PC-3 (cell line): ENCODE results near the gene STAT4. TPM values are rescaled to one million over a fixed set of nuclear protein-coding genes. Genes with fewer than 3 reads are reported as not detected.

Experiments
- ATAC-seq: fragments of 200-7000 bp; cut with Tn5 transposase; 2 replicates; pipeline ENCODE4 v1.9.1; 2020; ENCODE audit warnings: mild to moderate bottlenecking, moderate library complexity
- BruUV-seq: library from RNA; stranded (reverse); fragments of 400-500 nt; replicated peaks from 2 replicates; lab custom pipeline; 2021; lab: Mats Ljungman, UMichigan
- CTCF ChIA-PET: fragments of 300-600 bp; sonication (Branson Sonifier 250); formaldehyde crosslinking; loops from one replicate; lab custom pipeline; 2022; ENCODE audit warnings: antibody characterized with exemption; lab: Charles Lee
- POLR2A ChIA-PET: fragments of 300-600 bp; sonication (Branson Sonifier 250); formaldehyde crosslinking; loops from one replicate; lab custom pipeline; 2022; ENCODE audit warnings: antibody characterized with exemption; ENCODE audit not compliant: unreplicated experiment; lab: Charles Lee
- DNase-seq: peaks from one replicate; pipeline ENCODE4 v3.0.0-alpha.2; 2015
- H2AFZ ChIP-seq: fragments of 300-600 bp; sonication (generic); 2 replicates; pipeline ENCODE4 v1.6.0; 2016; ENCODE audit warnings: antibody characterized with exemption, low read length
- H3F3A ChIP-seq: fragments of 300-600 bp; sonication (generic); one replicate; pipeline ENCODE4 v1.6.0; 2017; ENCODE audit warnings: antibody characterized with exemption, low read length, control low read depth, mild to moderate bottlenecking; ENCODE audit not compliant: unreplicated experiment
- H3K27ac ChIP-seq: fragments of 300-600 bp; sonication (generic); 2 replicates; pipeline ENCODE4 v1.5.1; 2016; ENCODE audit warnings: mild to moderate bottlenecking, low read length
- H3K27me3 ChIP-seq: fragments of 300-600 bp; sonication (generic); 2 replicates; pipeline ENCODE4 v1.6.1; 2016; ENCODE audit warnings: low read length, mixed read lengths
- H3K36me3 ChIP-seq: fragments of 300-600 bp; sonication (generic); 2 replicates; pipeline ENCODE4 v1.6.1; 2016; ENCODE audit warnings: low read depth, mixed run types, low read length, mixed read lengths
- H3K4me1 ChIP-seq: fragments of 300-600 bp; sonication (generic); 2 replicates; pipeline ENCODE4 v1.5.1; 2016; ENCODE audit warnings: low read length; ENCODE audit not compliant: insufficient read depth
- H3K4me2 ChIP-seq: fragments of 300-600 bp; sonication (generic); 2 replicates; pipeline ENCODE4 v1.6.0; 2016; ENCODE audit warnings: low read length
- H3K4me3 ChIP-seq: fragments of 300-600 bp; sonication (generic); 2 replicates; pipeline ENCODE4 v1.5.1; 2016; ENCODE audit warnings: mild to moderate bottlenecking, low read length, mixed read lengths
- H3K79me2 ChIP-seq: fragments of 300-600 bp; sonication (generic); 2 replicates; pipeline ENCODE4 v1.6.1; 2017; ENCODE audit warnings: low read length, mixed read lengths
- H3K9ac ChIP-seq: fragments of 300-600 bp; sonication (generic); 2 replicates; pipeline ENCODE4 v1.6.0; 2016; ENCODE audit warnings: mild to moderate bottlenecking, low read length
- H3K9me2 ChIP-seq: fragments of 300-600 bp; sonication (generic); replicated peaks from 2 replicates; pipeline ENCODE4 v1.6.1; 2016; ENCODE audit warnings: mixed run types, low read length, mixed read lengths
- H3K9me3 ChIP-seq: fragments of 300-600 bp; sonication (generic); 2 replicates; pipeline ENCODE4 v1.6.1; 2016; ENCODE audit warnings: low read length, mixed read lengths
- H4K20me1 ChIP-seq: fragments of 300-600 bp; sonication (generic); 2 replicates; pipeline ENCODE4 v1.6.1; 2016; ENCODE audit warnings: low read length, mixed read lengths
- EZH2 ChIP-seq: fragments of 300-600 bp; sonication (generic); IDR thresholded peaks from one replicate; pipeline ENCODE4 v1.6.1; 2017; ENCODE audit warnings: antibody characterized with exemption, mild to moderate bottlenecking, low read length; ENCODE audit not compliant: unreplicated experiment
- EZH2phosphoT487 ChIP-seq: fragments of 300-600 bp; sonication (generic); IDR thresholded peaks from 2 replicates; pipeline ENCODE4 v1.6.1; 2018; ENCODE audit warnings: mild to moderate bottlenecking, antibody characterized with exemption, low read length, borderline replicate concordance
- intact Hi-C: fragments of 100-400 bp; cut with micrococcal nuclease; formaldehyde crosslinking; loops from 2 replicates; pipeline ENCODE4 v1.9.0; 2023
- total RNA-seq: library from RNA; depleted of rRNA; stranded (reverse); fragments of >200 nt; gene quantifications from 2 replicates; pipeline ENCODE4 v1.2.3, GENCODE V29; 2014
- TF ChIP-seq, protein P1 (sequence below): fragments of 300-600 bp; sonication (generic); conservative IDR thresholded peaks from 2 replicates; pipeline ENCODE4 v1.5.1; 2017; ENCODE audit warnings: antibody characterized with exemption, low read depth, mild to moderate bottlenecking, low read length

STAT4 gene
- total RNA-seq, 1 experiment from 2014 or later = 1.6 TPM

DNA sequence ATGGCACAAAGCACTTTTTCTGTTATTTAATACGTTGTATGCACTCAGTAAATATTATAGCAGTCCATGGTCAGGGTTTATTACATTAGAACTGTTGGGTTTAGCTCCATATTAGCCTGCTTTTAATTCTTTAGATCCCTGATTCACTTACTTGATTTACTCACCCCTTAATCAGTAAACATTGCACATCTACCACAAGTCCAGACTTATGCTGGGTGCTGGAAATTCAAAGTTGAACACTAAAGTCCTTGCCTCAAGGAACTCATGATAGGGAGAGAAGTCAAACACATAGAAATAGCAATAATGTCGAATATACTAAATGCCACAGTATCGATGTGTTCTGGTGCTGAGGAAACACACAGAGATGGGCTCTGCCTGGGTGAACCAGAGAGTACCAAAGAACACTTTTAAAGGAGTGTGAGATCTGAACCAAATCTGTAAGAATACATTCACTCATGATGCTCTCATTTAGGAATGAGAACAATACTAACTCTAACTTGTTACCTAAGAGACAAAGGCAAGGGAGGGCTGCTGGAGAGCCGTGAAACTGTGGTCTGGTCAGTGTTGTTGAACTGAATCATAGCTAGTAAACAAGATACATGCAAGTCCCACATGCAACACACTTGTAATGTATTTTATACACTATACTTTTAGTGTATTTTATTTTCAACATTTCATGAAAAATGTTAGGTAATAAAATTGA is 4.9 kb downstream of the STAT4 start:
- POLR2A ChIA-PET = no interaction called here

DNA sequence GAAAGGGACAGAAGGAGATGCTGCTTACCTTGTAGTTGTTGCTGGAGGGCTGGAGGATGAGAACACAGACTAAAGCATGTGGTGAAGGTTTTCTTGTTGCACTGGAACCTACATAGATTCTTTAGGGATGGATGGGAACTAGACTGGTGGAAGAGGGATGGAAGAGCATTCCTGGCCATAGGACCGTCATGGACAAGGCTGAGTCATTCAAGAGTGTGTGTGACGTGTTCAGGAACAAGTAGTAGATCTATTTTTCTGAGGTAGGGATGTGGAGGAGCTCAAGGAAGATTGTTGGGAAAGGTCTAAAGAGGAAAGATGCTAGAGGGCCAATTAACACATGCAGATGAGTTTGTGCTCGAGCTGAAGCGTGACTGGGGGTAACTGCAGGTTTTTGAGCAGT is 6.6 kb downstream of the STAT4 start:
- Histone ChIP-seq H3K4me1 (no peaks in the 10 kb centered on the region), H3K36me3 (no peaks in the 10 kb centered on the region), H4K20me1 (no peaks in the 10 kb centered on the region), H2AFZ (no peak overlapping the region), H3K9ac (no peak overlapping the region), H3K27me3 (no peaks in the 10 kb centered on the region), H3K27ac (no peak overlapping the region), H3K4me2 (no peak overlapping the region), H3K4me3 (no peak overlapping the region), H3K9me2 (no peaks in the 10 kb centered on the region), H3K9me3 (no peaks in the 10 kb centered on the region), H3F3A (no peaks in the 10 kb centered on the region), H3K79me2 (no peaks in the 10 kb centered on the region)
- no peak for ATAC-seq
- ChIA-PET CTCF (no interaction called here), POLR2A (no interaction called here)
- TF ChIP-seq, protein P1, sequence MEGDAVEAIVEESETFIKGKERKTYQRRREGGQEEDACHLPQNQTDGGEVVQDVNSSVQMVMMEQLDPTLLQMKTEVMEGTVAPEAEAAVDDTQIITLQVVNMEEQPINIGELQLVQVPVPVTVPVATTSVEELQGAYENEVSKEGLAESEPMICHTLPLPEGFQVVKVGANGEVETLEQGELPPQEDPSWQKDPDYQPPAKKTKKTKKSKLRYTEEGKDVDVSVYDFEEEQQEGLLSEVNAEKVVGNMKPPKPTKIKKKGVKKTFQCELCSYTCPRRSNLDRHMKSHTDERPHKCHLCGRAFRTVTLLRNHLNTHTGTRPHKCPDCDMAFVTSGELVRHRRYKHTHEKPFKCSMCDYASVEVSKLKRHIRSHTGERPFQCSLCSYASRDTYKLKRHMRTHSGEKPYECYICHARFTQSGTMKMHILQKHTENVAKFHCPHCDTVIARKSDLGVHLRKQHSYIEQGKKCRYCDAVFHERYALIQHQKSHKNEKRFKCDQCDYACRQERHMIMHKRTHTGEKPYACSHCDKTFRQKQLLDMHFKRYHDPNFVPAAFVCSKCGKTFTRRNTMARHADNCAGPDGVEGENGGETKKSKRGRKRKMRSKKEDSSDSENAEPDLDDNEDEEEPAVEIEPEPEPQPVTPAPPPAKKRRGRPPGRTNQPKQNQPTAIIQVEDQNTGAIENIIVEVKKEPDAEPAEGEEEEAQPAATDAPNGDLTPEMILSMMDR = no peak
- TF ChIP-seq EZH2 (no peak), EZH2phosphoT487 (no peak)
- intact Hi-C loops = no loop called here
- no peak for DNase-seq
- no TSS peak for BruUV-seq

More for the DNA sequence above, 4.9 kb downstream of the STAT4 start:
- H3K4me1 ChIP-seq = no peaks in the 10 kb centered on the region; the same call in 1 of the 2 replicates
- no peak overlapping the region for H3K27ac ChIP-seq
- TF ChIP-seq, protein P1 = no peak
- no peak for TF ChIP-seq EZH2phosphoT487
- no peak for TF ChIP-seq EZH2
- H3K9me3 ChIP-seq = no peaks in the 10 kb centered on the region
- BruUV-seq = no TSS peak
- intact Hi-C loops = no loop called here
- H3K9me2 ChIP-seq = no peaks in the 10 kb centered on the region
- no peaks in the 10 kb centered on the region for H3F3A ChIP-seq
- no peaks in the 10 kb centered on the region for H3K27me3 ChIP-seq
- H3K79me2 ChIP-seq = no peaks in the 10 kb centered on the region
- H3K4me2 ChIP-seq = no peak overlapping the region
- CTCF ChIA-PET = interaction anchor here (0.6 kb wide), 1 partner anchor 393 kb away, joined by 3 read pairs; no protein-coding TSS in a partner anchor
- ATAC-seq (no peak), DNase-seq (no peak)
- no peak overlapping the region for H3K9ac ChIP-seq
- H3K36me3 ChIP-seq = no peaks in the 10 kb centered on the region
- no peak overlapping the region for H3K4me3 ChIP-seq
- no peak overlapping the region for H2AFZ ChIP-seq
- H4K20me1 ChIP-seq = no peaks in the 10 kb centered on the region

DNA sequence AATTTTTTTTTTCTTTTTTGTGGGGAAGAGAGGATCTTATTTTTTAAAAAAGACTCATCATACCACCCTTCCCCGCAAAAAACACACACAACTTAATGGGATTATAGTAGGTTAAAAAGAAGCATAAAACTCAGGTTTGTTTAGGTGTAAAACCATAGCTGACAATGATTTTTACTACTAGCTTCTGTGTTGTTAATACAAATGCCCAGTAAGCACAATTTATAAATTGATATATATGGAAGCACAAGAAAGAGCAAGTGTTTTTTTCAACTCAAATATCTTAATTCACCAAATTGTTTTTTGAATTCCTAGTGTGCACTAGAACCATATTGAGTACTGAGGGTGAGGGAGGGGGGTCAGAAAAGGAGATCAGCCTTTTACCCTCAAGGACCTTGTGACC is 7.0 kb downstream of the STAT4 start:
- CTCF ChIA-PET = no interaction called here
- Histone ChIP-seq H3K36me3 (no peaks in the 10 kb centered on the region), H3K27me3 (no peaks in the 10 kb centered on the region), H2AFZ (no peak overlapping the region), H3K9me2 (no peaks in the 10 kb centered on the region), H3K9ac (no peak overlapping the region), H3K79me2 (no peaks in the 10 kb centered on the region), H3K4me2 (no peak overlapping the region), H3K27ac (no peak overlapping the region), H3F3A (no peaks in the 10 kb centered on the region), H3K4me1 (no peaks in the 10 kb centered on the region), H3K4me3 (no peak overlapping the region), H4K20me1 (no peaks in the 10 kb centered on the region), H3K9me3 (no peaks in the 10 kb centered on the region)
- no peak for TF ChIP-seq EZH2phosphoT487
- POLR2A ChIA-PET = no interaction called here
- BruUV-seq = no TSS peak
- intact Hi-C loops = no loop called here
- DNase-seq (no peak), ATAC-seq (no peak)
